HCT116 (cell line): ENCODE measurements around the gene KCNRG. TPM values are rescaled to one million over a fixed set of nuclear protein-coding genes. Genes with fewer than 3 reads are reported as not detected.

Experiments used
- ATAC-seq: fragments of 200-7000 bp; cut with Tn5 transposase; 2 replicates; pipeline ENCODE4 v1.9.1; 2020; ENCODE audit warnings: mild to moderate bottlenecking, moderate library complexity
- BruUV-seq: library from RNA; stranded (reverse); fragments of 400-500 nt; replicated peaks from 2 replicates; lab custom pipeline; 2021; lab: Mats Ljungman, UMichigan
- CTCF ChIA-PET: fragments of 300-600 bp; sonication (Branson Sonifier 250); formaldehyde crosslinking; loops from one replicate; lab custom pipeline; 2021; ENCODE audit warnings: antibody characterized with exemption; lab: Charles Lee
- POLR2A ChIA-PET: fragments of 300-600, 350-600 bp; sonication (Branson Sonifier 250); formaldehyde crosslinking; loops from one replicate; lab custom pipeline; 2021; ENCODE audit warnings: antibody characterized with exemption; lab: Charles Lee
- RAD21 ChIA-PET, 2 experiments: fragments of 300-600 bp; sonication (Branson Sonifier 250); formaldehyde crosslinking; loops; one replicate each; lab custom pipeline; 2023; ENCODE audit warnings: low total read pairs in 2 of 2; ENCODE audit not compliant: uncharacterized antibody in 2 of 2, unreplicated experiment in 2 of 2, low non-redundant PET in 1 of 2; lab: Charles Lee
- DNase-seq: peaks from one replicate; pipeline ENCODE4 v3.0.0-alpha.2; 2010; ENCODE audit warnings: low read depth, low spot score
- H2AFZ ChIP-seq: fragments of 200-600 bp; shearing (Covaris generic), sonication (generic); 2 replicates; pipeline ENCODE4 v1.6.1; 2017; ENCODE audit warnings: low read depth, mixed run types, mixed read lengths, antibody characterized with exemption, low read length; ENCODE audit not compliant: poor library complexity, severe bottlenecking
- H3K27ac ChIP-seq: 2 replicates; pipeline ENCODE4 v1.5.1; 2012; ENCODE audit warnings: low read depth, low read length
- H3K27me3 ChIP-seq: fragments of 200-600 bp; sonication (generic); 2 replicates; pipeline ENCODE4 v1.6.1; 2016; ENCODE audit warnings: mixed run types, low read length, mixed read lengths; ENCODE audit not compliant: insufficient read depth
- H3K36me3 ChIP-seq, 2 experiments: fragments of 200-500 bp in 1 of 2; fragments of 200-600 bp in 1 of 2; sonication (Bioruptor generic) in 1 of 2; sonication (generic) in 1 of 2; 2 replicates each; pipeline versions ENCODE4 v1.5.1 to v1.6.1; 2014 to 2016; ENCODE audit warnings: low read length in 2 of 2, inconsistent platforms in 1 of 2, mixed read lengths in 1 of 2, mixed run types in 1 of 2; ENCODE audit not compliant: insufficient read depth in 2 of 2, control insufficient read depth in 1 of 2
- H3K4me1 ChIP-seq, 2 experiments: fragments of 200-600 bp in 1 of 2; sonication (generic) in 1 of 2; 2 replicates each; pipeline versions ENCODE4 v1.5.1 to v1.6.1; 2012 to 2017; ENCODE audit warnings: low read length in 2 of 2, inconsistent platforms in 1 of 2, mild to moderate bottlenecking in 1 of 2, mixed read lengths in 1 of 2, mixed run types in 1 of 2, moderate library complexity in 1 of 2; ENCODE audit not compliant: insufficient read depth in 2 of 2, control insufficient read depth in 1 of 2
- H3K4me2 ChIP-seq: fragments of 200-600 bp; sonication (generic); 2 replicates; pipeline ENCODE4 v1.6.1; 2017; ENCODE audit warnings: mixed run types, low read length, mixed read lengths
- H3K4me3 ChIP-seq, 2 experiments: fragments of 200-600 bp in 1 of 2; sonication (generic) in 1 of 2; replicated peaks in 1 of 2; 2 replicates each; pipeline ENCODE4 v1.5.1; 2011 to 2016; ENCODE audit warnings: low read length in 2 of 2, control low read depth in 1 of 2, low read depth in 1 of 2, mild to moderate bottlenecking in 1 of 2, mixed read lengths in 1 of 2, mixed run types in 1 of 2
- H3K79me2 ChIP-seq: fragments of 200-600 bp; sonication (generic); 2 replicates; pipeline ENCODE4 v1.6.1; 2017; ENCODE audit warnings: mild to moderate bottlenecking, mixed run types, low read length, moderate library complexity, mixed read lengths; ENCODE audit not compliant: insufficient read depth
- H3K9ac ChIP-seq: fragments of 200-600 bp; sonication (generic); 2 replicates; pipeline ENCODE4 v1.6.1; 2016; ENCODE audit warnings: low read length, mixed read lengths
- H3K9me2 ChIP-seq: fragments of 200-600 bp; sonication (generic), shearing (Covaris generic); 2 replicates; pipeline ENCODE4 v1.6.1; 2017; ENCODE audit warnings: mixed run types, mild to moderate bottlenecking, moderate library complexity; ENCODE audit not compliant: insufficient read depth
- H3K9me3 ChIP-seq, 2 experiments: fragments of 200-500 bp in 1 of 2; fragments of 200-600 bp in 1 of 2; sonication (Bioruptor generic) in 1 of 2; sonication (generic) in 1 of 2; 2 replicates each; pipeline ENCODE4 v1.6.1; 2014 to 2017; ENCODE audit warnings: low read length in 2 of 2, mixed read lengths in 2 of 2, inconsistent platforms in 1 of 2, low read depth in 1 of 2, mild to moderate bottlenecking in 1 of 2, mixed run types in 1 of 2, moderate library complexity in 1 of 2; ENCODE audit not compliant: control insufficient read depth in 1 of 2, insufficient read depth in 1 of 2
- H4K20me1 ChIP-seq: fragments of 200-600 bp; sonication (generic), shearing (Covaris generic); 2 replicates; pipeline ENCODE4 v1.6.1; 2017; ENCODE audit warnings: mixed run types, mild to moderate bottlenecking, moderate library complexity; ENCODE audit not compliant: insufficient read depth
- CTCF ChIP-seq, 3 experiments: fragments of 200-600 bp in 1 of 3; sonication (generic) in 1 of 3; IDR thresholded peaks in 2 of 3; conservative IDR thresholded peaks in 1 of 3; 2 replicates each; pipeline ENCODE4 v1.5.1; 2012 to 2017; ENCODE audit warnings: low read depth in 2 of 3, low read length in 2 of 3, antibody characterized with exemption in 1 of 3, borderline replicate concordance in 1 of 3, control low read depth in 1 of 3, mild to moderate bottlenecking in 1 of 3, mixed read lengths in 1 of 3, mixed run types in 1 of 3, moderate library complexity in 1 of 3; ENCODE audit not compliant: insufficient read depth in 1 of 3
- SIN3A ChIP-seq: IDR thresholded peaks from 2 replicates; pipeline ENCODE4 v1.6.1; 2012; ENCODE audit warnings: low read depth
- SRF ChIP-seq: IDR thresholded peaks from 2 replicates; pipeline ENCODE4 v1.6.1; 2012; ENCODE audit warnings: low read depth
- TCF7L2 ChIP-seq: IDR thresholded peaks from 2 replicates; pipeline ENCODE4 v1.7.0; 2011; ENCODE audit warnings: borderline replicate concordance, inconsistent platforms; ENCODE audit not compliant: insufficient read depth, insufficient read length; ENCODE audit errors: extremely low read depth
- YY1 ChIP-seq: IDR thresholded peaks from 2 replicates; pipeline ENCODE4 v1.6.1; 2011; ENCODE audit warnings: low read length, low read depth, moderate library complexity, mild to moderate bottlenecking; ENCODE audit not compliant: insufficient replicate concordance; ENCODE audit errors: extremely low read depth
- ZFX ChIP-seq: fragments of 450-650 bp; IDR thresholded peaks from 2 replicates; pipeline ENCODE4 v1.6.1; 2017
- ZNF274 ChIP-seq: fragments of 200-500 bp; sonication (Bioruptor generic); IDR thresholded peaks from 2 replicates; pipeline ENCODE4 v1.6.1; 2014; ENCODE audit warnings: mild to moderate bottlenecking, low read depth, low read length, inconsistent platforms
- intact Hi-C: fragments of 100-400 bp; cut with micrococcal nuclease; formaldehyde crosslinking; loops from 2 replicates; pipeline ENCODE4 v1.10.0; 2022
- total RNA-seq: library from RNA; stranded (reverse); gene quantifications from one replicate; pipeline ENCODE4 v1.2.1, GENCODE V29; 2021; ENCODE audit not compliant: unreplicated experiment

Gene KCNRG
- total RNA-seq, 1 experiment from 2014 or later, result 2.5 TPM

- peaks cover 66% of the 10 kb centered on the region for H3K79me2 ChIP-seq
- peaks cover 8% of the 10 kb centered on the region; the same call in 1 of the 2 replicates for H4K20me1 ChIP-seq
- H3K4me3 ChIP-seq, result no peak overlapping the region
- TF ChIP-seq ZNF274, result no peak
- H3K27ac ChIP-seq, result no peak overlapping the region
- H3K9me3 ChIP-seq, result no peaks in the 10 kb centered on the region
- CTCF ChIA-PET, result interaction anchor here (1.9 kb wide), 1 partner anchor 33 kb away, joined by 7 read pairs; no protein-coding TSS in a partner anchor
- H3K9ac ChIP-seq, result no peak overlapping the region
- no peaks in the 10 kb centered on the region for H3K27me3 ChIP-seq
- intact Hi-C loops, result loop anchor here (5.0 to 10.0 kb wide), 4 partner anchors 126 to 913 kb away; no protein-coding TSS in a partner anchor
- H3K4me1 ChIP-seq, result peaks cover 5 to 19% of the 10 kb centered on the region in 2 experiments; a peak in 3 of 4 replicates
- peaks cover 28 to 31% of the 10 kb centered on the region in 2 experiments for H3K36me3 ChIP-seq
- DNase-seq (no peak), ATAC-seq (no peak)
- H3K4me2 ChIP-seq, result peak overlapping the region; percentile 86
- RAD21 ChIA-PET, result no interaction called here
- H3K9me2 ChIP-seq, result no peaks in the 10 kb centered on the region
- POLR2A ChIA-PET, result interaction anchor here (2.6 kb wide), 1 partner anchor 82 kb away, joined by 12 read pairs; no protein-coding TSS in a partner anchor
- BruUV-seq, result no TSS peak
- H2AFZ ChIP-seq, result no peak overlapping the region
Observed at GRCh38 chr13:49998714-49999624, 16.3 kb upstream of the KCNRG start.

DNA sequence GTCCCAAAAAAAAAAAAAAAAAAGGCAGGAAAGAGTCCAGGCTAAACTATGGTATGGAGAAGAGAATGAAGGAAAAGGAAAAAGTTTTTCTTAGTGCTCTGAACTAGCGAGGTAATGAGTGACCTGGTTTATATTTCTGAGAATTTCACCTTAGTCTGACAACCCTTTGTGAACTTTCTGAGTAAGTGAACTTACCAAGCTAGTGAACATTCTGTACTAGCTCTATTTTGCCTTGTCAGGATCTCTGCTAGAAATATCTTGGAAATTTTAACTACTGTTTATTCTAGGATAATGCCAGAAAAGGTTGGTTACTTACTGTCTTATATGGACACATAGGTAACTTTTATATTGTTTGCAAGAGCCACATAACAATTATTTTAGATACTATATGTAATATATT lies 14.0 kb upstream of the KCNRG start:
- Histone ChIP-seq H3K36me3 (peaks cover 33 to 37% of the 10 kb centered on the region in 2 experiments), H3K9me3 (no peaks in the 10 kb centered on the region), H4K20me1 (peaks cover 8% of the 10 kb centered on the region; the same call in 1 of the 2 replicates), H3K27ac (no peak overlapping the region), H3K9me2 (no peaks in the 10 kb centered on the region), H3K4me2 (no peak overlapping the region), H3K79me2 (peaks cover 88% of the 10 kb centered on the region), H2AFZ (no peak overlapping the region), H3K4me3 (no peak overlapping the region), H3K27me3 (no peaks in the 10 kb centered on the region), H3K4me1 (peaks cover 0 to 13% of the 10 kb centered on the region in 2 experiments; a peak in 3 of 4 replicates), H3K9ac (no peak overlapping the region)
- ChIA-PET RAD21 (no interaction called here), POLR2A (no interaction called here), CTCF (no interaction called here)
- TF ChIP-seq TCF7L2 (no peak), CTCF (IDR thresholded peaks at IDR 0.05 in 2 of 3, conservative IDR thresholded peaks at IDR 0.05 in 1 of 3; ENCODE audit: borderline replicate concordance in 1 of 3, insufficient read depth in 1 of 3, low read depth in 2 of 3, low read length in 2 of 3) (no peak), SIN3A (no peak), YY1 (no peak), ZFX (no peak), SRF (no peak)
- ATAC-seq (no peak), DNase-seq (no peak)
- no TSS peak for BruUV-seq
- intact Hi-C loops, result no loop called here
